NCI-H2196 (cell line): ENCODE results near the gene MSL2.
"Not testable (repeated sequence)": the region's sequence is repeated elsewhere in the genome, so short reads cannot be mapped to it uniquely, and the experiment has no call there.

Experiments
- DNase-seq: peaks from one replicate; lab custom pipeline; 2025; ENCODE audit not compliant: unreplicated experiment; lab: John Stamatoyannopoulos, UW

Gene MSL2

GRCh38 chr3:136149667-136150066 lies 46.5 kb downstream of the MSL2 start:
- no peak for DNase-seq

- DNase-seq: no peak
Observed at GRCh38 chr3:136146981-136147729, 49.0 kb downstream of the MSL2 start.

- not testable (repeated sequence) for DNase-seq
Observed at GRCh38 chr3:136144397-136144796, 51.7 kb downstream of the MSL2 start.

GRCh38 chr3:136142592-136142991 lies 53.5 kb downstream of the MSL2 start:
- DNase-seq: peak; percentile 74

GRCh38 chr3:136141891-136142290 lies 54.2 kb downstream of the MSL2 start:
- DNase-seq: no peak

GRCh38 chr3:136141291-136141785 lies 54.8 kb downstream of the MSL2 start:
- DNase-seq: no peak

- no peak for DNase-seq
Observed at GRCh38 chr3:136136454-136136853, 59.7 kb downstream of the MSL2 start.

GRCh38 chr3:136135039-136135802 lies 60.9 kb downstream of the MSL2 start:
- DNase-seq: no peak

- DNase-seq: no peak
Observed at GRCh38 chr3:136134091-136134490, 62.0 kb downstream of the MSL2 start.

- DNase-seq: not testable (repeated sequence)
Observed at GRCh38 chr3:136131647-136132046, 64.5 kb downstream of the MSL2 start.

GRCh38 chr3:136122006-136122405 lies 74.1 kb downstream of the MSL2 start:
- DNase-seq: no peak

- no peak for DNase-seq
Observed at GRCh38 chr3:136120373-136121348, 75.5 kb downstream of the MSL2 start.

- not testable (repeated sequence) for DNase-seq
Observed at GRCh38 chr3:136119783-136120182, 76.4 kb downstream of the MSL2 start.

- not testable (repeated sequence) for DNase-seq
Observed at GRCh38 chr3:136119332-136119731, 76.8 kb downstream of the MSL2 start.

GRCh38 chr3:136114421-136114820 lies 81.7 kb downstream of the MSL2 start:
- no peak for DNase-seq

- no peak for DNase-seq
Observed at GRCh38 chr3:136110481-136110880, 85.7 kb downstream of the MSL2 start.

GRCh38 chr3:136109499-136109898 lies 86.6 kb downstream of the MSL2 start:
- no peak for DNase-seq

GRCh38 chr3:136106101-136106500 lies 90.0 kb downstream of the MSL2 start:
- no peak for DNase-seq

GRCh38 chr3:136105044-136105443 lies 91.1 kb downstream of the MSL2 start:
- no peak for DNase-seq
